Measurements from ENCODE around the gene VIPR2.
"Not testable (repeated sequence)": the region's sequence is repeated elsewhere in the genome, so short reads cannot be mapped to it uniquely, and the experiment has no call there.

VIPR2 gene

DNA sequence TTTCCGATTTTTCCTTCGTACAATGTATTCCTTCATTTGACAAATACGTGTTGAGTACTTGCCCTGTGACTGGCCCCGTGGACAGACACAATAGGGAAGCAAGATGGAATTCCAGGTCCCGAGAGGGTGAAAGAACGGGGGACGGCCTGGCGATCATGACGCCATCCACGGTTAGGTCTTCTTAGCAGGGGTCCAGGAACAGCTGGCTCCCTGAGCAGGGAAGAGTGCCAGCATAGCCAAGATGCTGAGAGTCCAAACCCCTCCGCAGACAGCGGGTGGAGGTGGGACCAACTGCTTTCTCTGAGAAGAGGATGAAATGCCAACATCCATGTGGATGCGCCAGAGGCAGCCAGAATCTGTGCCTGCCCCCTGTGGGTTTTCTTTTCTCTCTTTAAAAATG is 144.6 kb downstream of the VIPR2 start:
- DNase-seq = no peak
- intact Hi-C loops (cut with DNase I) = no loop called here

DNA sequence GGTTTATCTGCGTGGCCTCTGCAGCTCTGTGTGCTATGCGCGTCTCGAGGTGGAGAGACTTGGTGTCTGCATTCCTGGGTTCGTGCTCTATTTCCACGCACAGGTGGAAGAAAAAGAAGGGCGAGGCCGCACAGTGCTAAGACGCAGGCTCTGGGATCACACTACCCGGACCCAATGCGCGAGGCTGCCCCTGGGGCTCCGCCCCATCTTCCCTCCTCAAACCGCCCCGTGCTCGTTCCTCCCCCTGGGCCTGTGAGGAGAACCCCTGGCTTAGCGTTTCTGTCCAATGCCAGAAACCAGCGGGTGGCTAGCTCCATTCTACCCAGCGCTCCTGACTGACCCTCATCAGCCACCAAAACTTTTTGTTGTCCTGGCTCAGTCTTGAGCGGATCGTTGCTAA is 145.2 kb downstream of the VIPR2 start:
- DNase-seq = no peak
- intact Hi-C loops (cut with DNase I) = no loop called here

DNA sequence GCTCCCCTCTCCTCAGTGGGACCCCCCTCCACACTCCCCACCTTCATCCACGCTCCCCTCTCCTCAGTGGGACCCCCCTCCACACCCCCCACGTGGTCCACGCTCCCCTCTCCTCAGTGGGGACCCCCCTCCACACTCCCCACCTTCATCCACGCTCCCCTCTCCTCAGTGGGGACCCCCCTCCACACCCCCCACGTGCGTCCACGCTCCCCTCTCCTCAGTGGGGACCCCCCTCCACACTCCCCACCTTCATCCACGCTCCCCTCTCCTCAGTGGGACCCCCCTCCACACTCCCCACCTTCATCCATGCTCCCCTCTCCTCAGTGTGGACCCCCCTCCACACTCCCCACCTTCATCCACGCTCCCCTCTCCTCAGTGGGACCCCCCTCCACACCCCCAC is 146.4 kb downstream of the VIPR2 start:
- intact Hi-C loops (cut with DNase I); DNase-seq: not testable (repeated sequence)

DNA sequence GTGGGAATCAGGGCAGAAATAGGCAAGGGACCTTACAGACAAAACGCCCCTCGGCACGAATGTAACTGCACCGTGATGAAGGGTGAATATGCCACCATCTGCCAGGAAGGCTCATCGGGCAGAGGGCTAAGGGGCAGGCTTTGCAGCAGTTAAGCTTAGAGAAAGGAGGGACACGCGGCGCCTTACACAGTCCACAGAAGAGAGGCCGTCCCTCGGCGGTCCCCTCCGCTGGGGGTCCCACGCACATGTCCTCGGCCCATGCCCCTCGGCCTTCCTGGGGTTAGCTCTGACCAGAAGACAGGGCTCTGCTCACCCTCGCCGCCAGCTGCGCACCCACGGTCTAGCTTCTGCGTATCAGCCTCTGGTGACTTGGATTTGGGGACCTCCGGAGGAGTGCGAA is 147.2 kb downstream of the VIPR2 start:
- intact Hi-C loops (cut with DNase I) = no loop called here
- DNase-seq = no peak

DNA sequence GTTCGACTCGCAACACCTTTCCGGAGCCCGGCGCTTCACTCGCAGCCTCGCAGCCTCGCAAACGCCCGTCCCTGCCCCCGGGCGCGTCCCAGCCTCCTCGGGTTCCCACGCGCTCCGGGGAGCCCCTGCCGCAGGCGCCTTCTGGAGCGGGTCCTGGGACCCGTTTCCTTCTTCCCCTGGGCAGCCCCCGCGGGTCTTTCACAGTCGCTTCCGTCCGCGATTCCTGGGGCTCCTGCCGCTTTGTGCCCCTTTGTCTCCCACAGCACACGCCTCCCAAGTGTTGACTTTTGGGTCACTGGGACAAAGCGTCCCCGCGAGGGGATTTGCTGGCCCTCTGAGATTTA is 147.6 kb downstream of the VIPR2 start:
- intact Hi-C loops (cut with DNase I) = no loop called here

DNA sequence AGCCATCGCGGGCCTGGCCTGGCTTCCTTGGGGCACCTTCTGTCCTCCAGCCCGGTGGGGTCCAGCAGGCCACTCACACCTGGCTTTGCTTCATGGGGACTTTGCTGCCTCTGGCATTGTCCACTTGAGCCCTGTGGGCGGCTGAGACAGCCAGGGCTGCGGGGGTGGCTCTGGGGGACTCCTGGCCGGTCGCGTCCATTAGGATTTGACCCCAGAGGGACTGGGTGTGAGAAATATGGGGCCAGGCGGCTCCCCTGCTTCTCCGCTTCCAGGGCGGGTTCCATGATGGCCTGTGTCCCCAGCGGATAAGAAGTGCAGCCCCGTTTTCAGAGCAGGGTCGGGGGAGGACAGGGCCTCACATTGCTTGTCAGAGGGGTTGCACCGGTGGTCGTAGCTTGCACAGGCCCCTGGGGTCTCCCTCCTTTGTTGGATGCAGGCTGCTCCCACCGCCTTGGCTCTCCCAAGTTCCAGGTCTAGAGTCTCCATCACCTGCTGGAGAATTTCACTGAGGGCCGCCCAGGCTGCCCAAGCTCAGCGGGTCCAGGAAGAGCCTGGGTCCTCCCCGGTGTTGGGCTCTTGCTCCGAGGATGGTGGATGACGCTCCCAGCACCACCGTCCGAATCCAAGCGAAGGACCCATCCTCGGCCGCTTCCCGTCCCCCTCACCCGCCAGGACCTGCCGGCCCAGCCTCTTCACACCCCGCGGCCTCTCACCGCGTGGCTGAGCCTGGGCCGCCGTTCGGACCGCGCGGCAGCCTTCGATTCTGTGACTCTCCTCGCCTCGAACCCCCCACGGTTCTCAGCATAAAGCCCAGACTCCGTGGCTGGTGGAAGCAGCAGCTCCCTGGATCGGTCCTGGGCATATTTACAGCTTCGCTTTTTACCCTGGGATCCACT is 148.2 kb downstream of the VIPR2 start:
- DNase-seq = no peak
- intact Hi-C loops (cut with DNase I) = no loop called here

More for the DNA sequence above, 147.6 kb downstream of the VIPR2 start:
- DNase-seq = peak in 1 of 42 donors; percentile 23

DNA sequence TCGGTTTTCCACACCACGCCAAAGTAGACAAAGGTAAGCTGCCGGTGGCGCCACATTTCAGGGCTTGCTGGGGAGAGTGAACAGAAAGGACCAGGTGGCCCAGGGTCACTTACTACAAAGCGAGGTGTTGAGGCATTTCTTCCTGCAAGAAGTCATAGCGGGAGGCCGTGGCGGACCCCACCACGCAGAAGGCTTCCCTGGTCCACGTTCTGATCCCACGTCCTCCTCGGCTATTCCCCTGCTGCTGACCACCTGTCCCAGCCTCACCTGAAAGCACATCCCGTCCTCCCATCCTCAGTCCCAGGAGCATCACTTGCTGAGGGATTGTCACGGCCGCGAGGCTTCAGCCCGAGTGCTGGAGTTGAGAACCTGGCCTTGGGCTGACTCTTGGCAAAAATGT is 149.2 kb downstream of the VIPR2 start:
- DNase-seq = no peak
- intact Hi-C loops (cut with DNase I) = no loop called here

DNA sequence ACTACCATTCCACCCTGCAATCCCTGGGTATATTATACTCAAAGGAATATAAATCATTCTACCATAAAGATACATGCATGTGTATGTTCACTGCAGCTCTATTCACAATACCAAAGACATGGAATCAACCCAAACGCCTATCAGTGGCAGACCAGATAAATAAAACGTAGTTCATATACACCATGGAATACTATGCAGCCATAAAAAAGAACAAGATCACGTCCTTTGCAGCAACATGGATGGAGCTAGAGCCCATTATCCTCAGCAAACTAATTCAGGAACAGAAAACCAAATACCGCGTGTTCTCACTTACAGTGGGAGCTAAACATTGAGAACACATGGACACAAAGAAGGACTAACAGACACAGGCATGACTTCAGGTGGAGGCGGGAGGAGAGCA is 150.0 kb downstream of the VIPR2 start:
- intact Hi-C loops (cut with DNase I) = no loop called here

DNA sequence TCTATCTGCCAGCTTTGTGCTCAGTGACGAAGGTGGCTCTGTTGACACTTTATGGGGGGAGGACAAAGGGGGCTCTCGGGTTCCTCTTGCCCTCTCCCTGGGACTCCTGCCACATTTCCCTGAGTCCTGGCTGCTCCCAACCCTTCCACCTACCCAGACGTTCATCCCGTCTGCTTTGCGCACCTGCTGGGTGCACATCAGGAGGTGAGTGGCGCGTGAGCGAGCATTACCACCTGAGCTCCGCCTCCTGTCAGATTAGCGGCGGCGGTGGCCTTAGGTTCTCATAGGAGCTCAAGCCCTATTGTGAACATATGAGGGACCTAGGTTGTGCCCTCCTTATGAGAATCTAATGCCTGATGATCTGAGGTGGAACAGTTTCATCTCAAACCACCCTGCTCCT is 151.1 kb downstream of the VIPR2 start:
- no peak for DNase-seq

More for the DNA sequence above, 150.0 kb downstream of the VIPR2 start:
- no peak for DNase-seq

DNA sequence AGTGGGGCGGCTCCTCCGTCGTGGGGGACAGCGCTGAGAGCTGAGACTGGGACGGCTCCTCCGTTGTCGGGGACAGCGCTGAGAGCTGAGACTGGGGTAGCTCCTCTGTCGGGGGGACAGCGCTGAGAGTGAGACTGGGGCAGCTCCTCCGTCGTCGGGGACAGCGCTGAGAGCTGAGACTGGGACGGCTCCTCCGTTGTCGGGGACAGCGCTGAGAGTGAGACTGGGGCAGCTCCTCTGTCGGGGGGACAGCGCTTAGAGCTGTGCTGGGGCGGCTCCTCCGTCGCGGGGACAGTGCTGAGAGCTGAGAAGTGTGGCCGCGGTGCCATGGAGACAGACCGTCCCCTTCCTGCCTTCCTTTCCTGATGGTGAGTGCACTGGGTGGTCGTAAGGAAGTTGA is 151.9 kb downstream of the VIPR2 start:
- no peak for DNase-seq

More for the DNA sequence above, 151.1 kb downstream of the VIPR2 start:
- intact Hi-C loops (cut with DNase I) = no loop called here

DNA sequence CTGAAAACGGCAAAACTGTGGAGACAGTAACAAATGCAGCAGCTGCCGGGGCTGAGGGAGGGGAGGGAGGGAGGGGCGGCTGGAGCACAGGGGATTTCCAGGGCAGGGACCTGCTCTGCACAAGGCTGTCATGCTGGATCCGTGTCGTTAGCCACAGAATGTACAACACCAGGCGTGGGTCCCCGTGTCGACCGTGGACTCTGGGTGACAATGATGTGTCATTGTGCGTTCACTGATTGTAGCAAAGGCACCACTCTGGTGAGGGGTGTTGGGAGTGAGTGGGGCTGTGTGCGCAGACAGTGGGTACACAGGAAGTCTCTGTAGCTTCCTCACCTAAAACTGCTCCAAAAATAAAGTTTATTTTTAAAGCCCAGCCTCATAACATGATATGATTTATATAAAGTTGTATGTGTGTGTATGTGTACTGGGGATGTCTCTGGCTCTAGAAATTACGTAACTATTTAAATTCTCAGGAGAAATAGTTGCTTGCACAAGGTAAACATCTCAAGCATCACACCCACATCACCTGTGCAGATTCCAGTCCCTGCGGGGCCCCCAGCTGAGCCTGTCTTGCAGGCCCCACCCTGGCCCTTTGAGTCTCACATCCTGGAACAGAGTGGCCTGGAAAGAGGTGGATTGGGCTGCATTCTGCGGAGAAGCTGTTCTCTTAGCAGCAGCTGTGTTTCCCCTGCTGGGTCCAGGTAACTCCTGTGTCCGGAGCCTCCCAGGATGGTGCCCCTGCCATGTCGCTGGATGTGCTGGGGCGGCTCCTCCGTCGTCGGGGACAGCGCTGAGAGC is 152.6 kb downstream of the VIPR2 start:
- no peak for DNase-seq
- intact Hi-C loops (cut with DNase I) = no loop called here

More for the DNA sequence above, 151.9 kb downstream of the VIPR2 start:
- intact Hi-C loops (cut with DNase I) = no loop called here

DNA sequence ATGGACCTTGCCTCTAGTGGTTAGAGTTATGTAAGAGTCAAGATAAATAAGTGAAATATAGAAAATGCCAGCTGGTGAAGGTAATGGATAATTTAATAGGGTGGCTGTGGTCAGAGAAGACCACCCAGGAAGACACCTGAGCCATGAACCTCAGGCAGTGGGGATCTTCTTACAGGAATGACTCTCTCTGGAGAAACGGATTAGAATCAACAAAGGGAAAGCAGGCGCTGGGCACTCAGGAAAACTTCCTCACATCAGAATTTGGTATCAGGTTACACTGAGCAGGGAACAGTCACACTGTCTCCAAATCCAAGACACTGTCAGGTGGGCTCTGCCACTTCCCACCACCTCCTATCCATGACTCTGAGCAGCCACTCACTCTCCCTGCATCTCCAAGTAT is 155.7 kb downstream of the VIPR2 start:
- no peak for DNase-seq
- intact Hi-C loops (cut with DNase I) = no loop called here

DNA sequence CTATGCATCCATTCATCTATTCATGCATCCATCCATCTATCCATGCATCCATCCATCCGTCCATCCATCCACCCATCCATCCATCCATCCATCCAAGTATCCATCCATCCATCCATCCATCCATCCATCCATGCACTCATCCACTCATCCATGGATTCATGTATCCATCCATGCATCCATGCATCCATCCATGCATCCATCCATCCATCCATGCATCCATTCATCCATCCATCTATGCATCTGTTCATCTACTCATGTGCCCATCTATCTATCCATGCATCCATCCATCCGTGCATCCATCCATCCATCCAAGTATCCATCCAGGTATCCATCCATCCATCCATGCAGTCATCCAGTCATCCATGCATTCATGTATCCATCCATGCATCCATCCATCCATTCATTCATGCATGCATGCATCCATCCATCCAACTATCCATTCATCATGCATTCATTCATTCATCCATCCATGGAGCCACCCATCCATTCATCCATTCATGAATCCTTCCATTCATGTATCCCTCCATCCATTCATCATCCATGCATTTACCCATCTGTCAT is 156.3 kb downstream of the VIPR2 start:
- DNase-seq = no peak
- intact Hi-C loops (cut with DNase I) = no loop called here

DNA sequence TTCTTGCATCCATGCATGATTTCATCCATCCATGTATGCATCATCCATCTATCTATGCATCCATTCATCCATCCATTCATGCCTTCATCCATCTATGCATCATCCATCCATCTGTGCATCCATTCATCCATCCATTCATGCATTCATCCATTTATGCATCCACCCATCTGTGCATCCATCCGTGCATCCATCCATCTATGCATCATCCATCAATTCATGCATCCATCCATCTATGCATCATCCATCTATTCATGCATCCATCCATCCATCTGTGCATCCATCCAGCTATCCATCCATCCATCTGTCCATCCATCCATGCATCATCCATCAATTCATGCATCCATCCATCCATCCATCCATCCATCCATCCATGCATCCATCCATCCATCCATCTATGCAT is 157.0 kb downstream of the VIPR2 start:
- no peak for DNase-seq
- intact Hi-C loops (cut with DNase I) = no loop called here

DNA sequence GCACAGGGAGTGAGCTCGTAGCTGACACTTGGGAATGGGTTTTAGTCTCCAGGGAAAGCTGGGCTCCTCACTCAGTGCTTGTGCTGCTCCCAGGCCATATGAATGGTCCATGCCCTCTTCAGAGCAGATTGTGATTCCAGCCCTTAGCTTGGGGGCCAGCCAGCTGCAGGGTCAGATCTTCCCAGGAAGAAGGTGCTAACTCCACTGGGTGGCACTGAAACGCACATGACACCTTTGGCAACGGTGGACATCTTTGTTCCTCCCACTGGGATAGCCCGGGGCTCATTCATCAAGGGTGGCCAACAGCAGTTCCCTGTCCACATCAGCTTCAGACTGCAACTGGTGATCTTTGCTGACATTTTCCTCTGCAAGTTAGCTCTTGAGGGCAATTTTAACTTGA is 159.1 kb downstream of the VIPR2 start:
- intact Hi-C loops (cut with DNase I) = no loop called here
- DNase-seq = no peak

DNA sequence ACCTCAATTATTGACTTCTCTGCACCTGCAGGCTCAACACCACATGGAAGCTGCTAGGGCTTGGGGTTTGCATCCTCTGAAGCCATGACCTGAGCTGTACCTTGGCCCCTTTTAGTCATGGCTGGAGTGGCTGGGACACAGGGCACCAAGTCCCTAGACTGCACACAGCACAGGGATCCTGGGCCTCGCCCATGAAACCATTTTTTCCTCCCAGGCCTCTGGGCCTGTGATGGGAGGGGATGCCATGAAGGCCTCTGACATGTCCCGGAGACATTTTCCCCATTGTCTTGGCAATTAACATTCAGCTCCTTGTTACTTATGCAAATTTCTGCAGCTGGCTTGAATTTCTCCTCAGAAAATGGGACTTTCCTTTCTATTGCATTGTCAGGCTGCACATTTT is 160.7 kb downstream of the VIPR2 start:
- DNase-seq; intact Hi-C loops (cut with DNase I): not testable (repeated sequence)

DNA sequence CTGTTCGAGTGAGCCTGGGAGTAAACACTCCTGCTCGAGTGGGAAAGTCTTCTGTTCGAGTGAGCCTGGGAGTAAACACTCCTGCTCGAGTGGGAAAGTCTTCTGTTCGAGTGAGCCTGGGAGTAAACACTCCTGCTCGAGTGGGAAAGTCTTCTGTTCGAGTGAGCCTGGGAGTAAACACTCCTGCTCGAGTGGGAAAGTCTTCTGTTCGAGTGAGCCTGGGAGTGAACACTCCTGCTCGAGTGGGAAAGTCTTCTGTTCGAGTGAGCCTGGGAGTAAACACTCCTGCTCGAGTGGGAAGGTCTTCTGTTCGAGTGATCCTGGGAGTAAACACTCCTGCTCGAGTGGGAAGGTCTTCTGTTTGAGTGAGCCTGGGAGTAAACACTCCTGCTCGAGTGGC is 162.6 kb downstream of the VIPR2 start:
- intact Hi-C loops (cut with DNase I); DNase-seq: not testable (repeated sequence)

DNA sequence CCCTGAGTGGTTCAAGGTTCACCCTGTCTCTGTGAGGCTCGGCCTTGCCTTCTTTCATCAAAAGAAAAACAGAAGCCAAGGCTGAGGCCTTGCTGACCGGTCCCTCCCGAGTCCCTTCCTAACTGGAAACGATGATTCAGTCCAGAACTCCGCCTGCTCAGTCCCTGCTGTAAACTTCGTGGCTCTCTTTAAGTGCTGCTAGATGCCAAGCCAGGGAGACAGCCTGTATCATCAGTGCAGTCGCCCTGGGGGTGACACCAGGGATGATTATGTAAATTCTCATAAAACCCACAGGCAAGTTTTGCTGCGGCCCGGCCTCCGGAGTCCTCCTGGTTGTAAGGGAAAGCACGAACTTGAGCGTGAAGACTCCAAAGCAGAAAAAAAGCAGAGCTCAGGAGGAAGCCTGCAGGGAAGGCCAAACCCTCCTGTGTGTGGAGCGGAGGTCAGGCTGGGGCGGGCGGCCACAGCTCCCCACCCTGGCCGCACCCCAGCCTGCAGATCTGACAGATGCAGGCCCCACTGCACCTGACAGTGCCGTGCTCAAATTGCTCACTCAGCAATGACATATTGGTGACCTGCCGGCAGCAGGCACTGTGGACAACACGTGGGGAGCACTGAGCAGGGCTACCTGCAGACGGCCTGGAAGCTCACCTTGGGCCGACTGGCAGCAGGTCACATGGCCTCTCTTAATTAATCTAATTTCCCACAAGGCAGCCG is 164.9 kb downstream of the VIPR2 start:
- intact Hi-C loops (cut with DNase I) = loop anchor here (5.0 kb wide), 1 partner anchor 282 kb away; no protein-coding TSS in a partner anchor

DNA sequence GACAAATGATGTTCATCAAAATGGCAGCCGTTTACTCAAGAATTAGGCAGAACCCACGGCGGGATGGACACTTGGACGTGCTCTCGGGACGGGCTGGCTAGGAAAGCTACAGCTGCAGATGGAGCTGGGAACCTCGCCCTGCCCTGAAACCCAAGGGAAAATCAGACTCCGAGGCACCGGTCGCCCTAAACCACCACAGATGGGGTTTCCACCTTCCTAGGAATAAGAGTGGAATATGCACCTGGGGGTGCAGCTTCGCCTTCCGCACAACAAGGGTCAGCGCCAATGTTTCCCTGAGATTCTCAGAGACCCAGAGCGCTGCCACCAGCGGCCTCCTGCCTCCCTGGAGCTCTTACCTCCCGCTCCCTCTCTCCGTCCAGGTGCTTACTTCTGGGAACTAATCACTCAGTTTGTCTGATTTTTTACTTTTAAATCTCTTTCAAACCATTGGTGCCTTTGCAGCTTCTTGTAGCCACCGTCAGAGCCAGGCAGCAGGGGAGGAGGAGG is 165.6 kb downstream of the VIPR2 start:
- intact Hi-C loops (cut with DNase I) = loop anchor here (5.0 kb wide), 1 partner anchor 282 kb away; no protein-coding TSS in a partner anchor
- no peak for DNase-seq

More for the DNA sequence above, 164.9 kb downstream of the VIPR2 start:
- DNase-seq = no peak

Measured in head of caudate nucleus (tissue), 42 donors.